Upper lobe of left lung (tissue), 6 donors: ENCODE measurements around the gene NUP210. TPM values are rescaled to one million over a fixed set of nuclear protein-coding genes. Genes with fewer than 3 reads are reported as not detected.

Experiments
- ATAC-seq, 2 donors: fragments of 200-7000 bp; cut with Tn5 transposase; one replicate each; pipeline ENCODE4 v1.9.1; 2022; ENCODE audit warnings: mild to moderate bottlenecking in 2 of 2, moderate library complexity in 2 of 2; ENCODE audit not compliant: low FRiP score in 2 of 2
- DNase-seq, 2 donors: peaks; one replicate each; pipeline ENCODE4 v3.0.0-alpha.2; 2019 to 2020
- H3K27ac ChIP-seq, 4 donors: fragments of 200-600 bp; sonication (generic); one replicate each; pipeline ENCODE4 v1.5.1; 2016 to 2019
- H3K27me3 ChIP-seq, 4 donors: fragments of 200-600 bp; sonication (generic); one replicate each; pipeline ENCODE4 v1.5.1; 2017 to 2019
- H3K36me3 ChIP-seq, 4 donors: fragments of 200-600 bp; sonication (generic); one replicate each; pipeline ENCODE4 v1.5.1; 2016 to 2019
- H3K4me1 ChIP-seq, 4 donors: fragments of 200-600 bp; sonication (generic); one replicate each; pipeline ENCODE4 v1.5.1; 2018 to 2019
- H3K4me3 ChIP-seq, 4 donors: fragments of 200-600 bp; sonication (generic); one replicate each; pipeline ENCODE4 v1.5.1; 2017 to 2019; ENCODE audit warnings: mild to moderate bottlenecking in 2 of 4, moderate library complexity in 1 of 4
- H3K9me3 ChIP-seq, 4 donors: fragments of 200-600 bp; sonication (generic); one replicate each; pipeline ENCODE4 v1.5.1; 2018 to 2019
- EP300 ChIP-seq, 4 donors: sonication (generic); formaldehyde crosslinking; IDR thresholded peaks; one replicate each; pipeline ENCODE4 v1.5.1; 2017; ENCODE audit warnings: antibody characterized with exemption in 4 of 4, control low read depth in 2 of 4
- POLR2A ChIP-seq, 4 donors: fragments of 450-650 bp; IDR thresholded peaks; one replicate each; pipeline ENCODE4 v1.5.1; 2016 to 2017; ENCODE audit warnings: antibody characterized with exemption in 4 of 4, mild to moderate bottlenecking in 2 of 4
- POLR2AphosphoS5 ChIP-seq, 2 donors: sonication (generic); formaldehyde crosslinking; IDR thresholded peaks; one replicate each; pipeline ENCODE4 v1.5.1; 2017; ENCODE audit warnings: antibody characterized with exemption in 2 of 2
- WGBS, 2 donors: methylation state at CpG; one replicate each; pipeline ENCODE4 v1.1.5; 2017 to 2018; 5-methylcytosine and 5-hydroxymethylcytosine counted together
- total RNA-seq, 6 donors: library from RNA; depleted of rRNA in 4 of 6; stranded (reverse); fragments of >200 nt in 4 of 6; gene quantifications; one replicate each; pipeline versions ENCODE4 v1.1.0 to v1.2.1, GENCODE V29; 2016 to 2021
- TF ChIP-seq, protein P1 (sequence below), 6 experiments: fragments of 450-650 bp in 4 of 6; fragments of 200-600 bp in 2 of 6; sonication (generic) in 2 of 6; IDR thresholded peaks; one replicate each; pipeline ENCODE4 v1.5.1; 2016 to 2019; ENCODE audit warnings: antibody characterized with exemption in 6 of 6
- donor health status: DM: no; HTN: no; CAD: no; lungs with moderate emphysema.
- donor health status: DM: no; HTN: yes; CAD: no; lungs with severe emphysema.

NUP210 gene
- total RNA-seq, 6 donors from 2014 or later, result 14.6 to 23.0 (median 20.8) TPM

DNA sequence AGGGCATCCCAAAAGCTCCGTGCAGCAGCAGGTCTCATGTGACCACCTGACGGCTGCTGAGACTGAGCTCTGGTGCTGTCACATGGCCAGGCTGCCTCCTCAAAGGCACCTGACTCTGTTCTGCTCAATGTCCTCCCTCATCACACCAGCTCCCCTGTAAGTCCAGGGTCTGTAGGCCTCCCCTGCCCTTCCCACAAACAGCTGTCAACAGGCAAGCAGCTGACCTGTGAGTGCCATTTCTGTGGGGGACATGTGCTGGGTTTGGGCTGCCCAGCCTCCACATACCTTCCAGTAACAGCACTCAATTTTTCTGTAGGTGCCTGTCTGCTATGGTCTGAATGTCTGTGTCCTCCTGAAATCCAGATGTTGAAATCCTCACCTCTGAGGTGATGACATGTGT, 11.2 kb downstream of the NUP210 start:
- DNase-seq (no peak), ATAC-seq (no peak)
- peaks cover 4 to 12% (median 8%) of the 10 kb centered on the region in 4 donors for H3K9me3 ChIP-seq
- H3K27ac ChIP-seq, result no peak overlapping the region
- H3K4me1 ChIP-seq, result peaks cover 0 to 6% (median 0%) of the 10 kb centered on the region in 4 donors
- no peak overlapping the region for H3K4me3 ChIP-seq
- no peaks in the 10 kb centered on the region for H3K27me3 ChIP-seq
- H3K36me3 ChIP-seq, result no peaks in the 10 kb centered on the region
- 86 to 96% methylated on average over 2 of the region's 2 CpGs for WGBS, 2 donors
- no peak for TF ChIP-seq POLR2A (IDR thresholded peaks at IDR 0.05)
- TF ChIP-seq, protein P1, sequence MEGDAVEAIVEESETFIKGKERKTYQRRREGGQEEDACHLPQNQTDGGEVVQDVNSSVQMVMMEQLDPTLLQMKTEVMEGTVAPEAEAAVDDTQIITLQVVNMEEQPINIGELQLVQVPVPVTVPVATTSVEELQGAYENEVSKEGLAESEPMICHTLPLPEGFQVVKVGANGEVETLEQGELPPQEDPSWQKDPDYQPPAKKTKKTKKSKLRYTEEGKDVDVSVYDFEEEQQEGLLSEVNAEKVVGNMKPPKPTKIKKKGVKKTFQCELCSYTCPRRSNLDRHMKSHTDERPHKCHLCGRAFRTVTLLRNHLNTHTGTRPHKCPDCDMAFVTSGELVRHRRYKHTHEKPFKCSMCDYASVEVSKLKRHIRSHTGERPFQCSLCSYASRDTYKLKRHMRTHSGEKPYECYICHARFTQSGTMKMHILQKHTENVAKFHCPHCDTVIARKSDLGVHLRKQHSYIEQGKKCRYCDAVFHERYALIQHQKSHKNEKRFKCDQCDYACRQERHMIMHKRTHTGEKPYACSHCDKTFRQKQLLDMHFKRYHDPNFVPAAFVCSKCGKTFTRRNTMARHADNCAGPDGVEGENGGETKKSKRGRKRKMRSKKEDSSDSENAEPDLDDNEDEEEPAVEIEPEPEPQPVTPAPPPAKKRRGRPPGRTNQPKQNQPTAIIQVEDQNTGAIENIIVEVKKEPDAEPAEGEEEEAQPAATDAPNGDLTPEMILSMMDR (IDR thresholded peaks at IDR 0.05), result no peak
- TF ChIP-seq POLR2AphosphoS5 (IDR thresholded peaks at IDR 0.05), result no peak
- no peak for TF ChIP-seq EP300 (IDR thresholded peaks at IDR 0.05)

- no peak overlapping the region for H3K27ac ChIP-seq
- H3K27me3 ChIP-seq, result no peaks in the 10 kb centered on the region
- ATAC-seq, result no peak
- H3K36me3 ChIP-seq, result no peaks in the 10 kb centered on the region
- H3K9me3 ChIP-seq, result peaks cover 4 to 12% (median 8%) of the 10 kb centered on the region in 4 donors
- no peak for DNase-seq
- H3K4me3 ChIP-seq, result no peak overlapping the region
- no peaks in the 10 kb centered on the region for H3K4me1 ChIP-seq
- TF ChIP-seq POLR2AphosphoS5 (IDR thresholded peaks at IDR 0.05) (no peak), POLR2A (IDR thresholded peaks at IDR 0.05) (no peak), EP300 (IDR thresholded peaks at IDR 0.05) (no peak)
- TF ChIP-seq, protein P1 (IDR thresholded peaks at IDR 0.05), result no peak
These were observed 12.2 kb downstream of the NUP210 start for GRCh38 chr3:13407926-13408325.

DNA sequence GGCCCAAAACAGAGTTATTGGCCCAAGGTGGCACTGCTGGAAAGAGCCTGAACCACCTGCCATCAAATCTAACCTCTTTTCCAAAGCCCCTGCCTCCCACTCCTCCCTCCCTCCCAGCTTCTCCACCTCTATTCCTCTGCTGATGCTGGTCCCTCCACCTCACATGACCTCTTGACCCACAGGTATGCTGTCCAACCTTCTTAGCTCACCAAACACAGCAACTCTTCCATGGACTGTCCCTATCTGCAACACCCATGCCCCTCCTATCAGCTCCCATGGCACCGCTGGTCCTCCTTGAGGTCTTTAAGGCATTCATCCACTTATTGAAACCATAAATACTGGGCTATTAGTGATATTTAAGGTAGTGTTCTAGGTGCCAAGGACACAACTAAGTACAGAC, 12.6 kb downstream of the NUP210 start:
- TF ChIP-seq POLR2A (IDR thresholded peaks at IDR 0.05) (no peak), EP300 (IDR thresholded peaks at IDR 0.05) (no peak)
- Histone ChIP-seq H3K36me3 (no peaks in the 10 kb centered on the region), H3K27me3 (no peaks in the 10 kb centered on the region), H3K9me3 (peaks cover 4 to 12% (median 8%) of the 10 kb centered on the region in 4 donors), H3K4me1 (no peaks in the 10 kb centered on the region), H3K27ac (no peak overlapping the region), H3K4me3 (no peak overlapping the region)
- 88 to 96% methylated on average over 1 of the region's 1 CpG for WGBS, 2 donors
- ATAC-seq, result no peak
- no peak for DNase-seq

GRCh38 chr3:13406190-13406589, 13.9 kb downstream of the NUP210 start:
- Histone ChIP-seq H3K27ac (no peak overlapping the region), H3K9me3 (peaks cover 4 to 12% (median 8%) of the 10 kb centered on the region in 4 donors), H3K36me3 (no peaks in the 10 kb centered on the region), H3K27me3 (no peaks in the 10 kb centered on the region), H3K4me1 (no peaks in the 10 kb centered on the region), H3K4me3 (no peak overlapping the region)
- TF ChIP-seq POLR2AphosphoS5 (IDR thresholded peaks at IDR 0.05) (no peak), POLR2A (IDR thresholded peaks at IDR 0.05) (no peak), EP300 (IDR thresholded peaks at IDR 0.05) (no peak)
- TF ChIP-seq, protein P1 (IDR thresholded peaks at IDR 0.05), result no peak
- DNase-seq, result no peak
- 71 to 85% methylated on average over 3 to 5 of the region's 5 CpGs for WGBS, 2 donors
- peak in 1 of 2 donors; percentile 7 for ATAC-seq

- DNase-seq, result no peak
- TF ChIP-seq POLR2AphosphoS5 (IDR thresholded peaks at IDR 0.05), result no peak
- no peak for TF ChIP-seq POLR2A (IDR thresholded peaks at IDR 0.05)
- TF ChIP-seq, protein P1 (IDR thresholded peaks at IDR 0.05), result no peak
- no peak for TF ChIP-seq EP300 (IDR thresholded peaks at IDR 0.05)
- Histone ChIP-seq H3K9me3 (peaks cover 4 to 12% (median 8%) of the 10 kb centered on the region in 4 donors), H3K36me3 (no peaks in the 10 kb centered on the region), H3K27me3 (no peaks in the 10 kb centered on the region), H3K4me1 (no peaks in the 10 kb centered on the region), H3K4me3 (no peak overlapping the region), H3K27ac (no peak overlapping the region)
- WGBS, 2 donors, result 86 to 100% methylated on average over 1 of the region's 1 CpG
- ATAC-seq, result no peak
These were observed 14.5 kb downstream of the NUP210 start for GRCh38 chr3:13405614-13406013.
